Ishikawa (cell line): ENCODE data around the gene GDNF.

Experiments
- CEBPB ChIP-seq: IDR thresholded peaks from 2 replicates; pipeline ENCODE4 v1.6.1; 2012
- CREB1 ChIP-seq: IDR thresholded peaks from 2 replicates; pipeline ENCODE4 v1.6.1; 2012; ENCODE audit warnings: low read depth
- EGR1 ChIP-seq: IDR thresholded peaks from 2 replicates; pipeline ENCODE4 v1.6.1; 2012
- EP300 ChIP-seq: IDR thresholded peaks from 2 replicates; pipeline ENCODE4 v1.6.1; 2012; ENCODE audit warnings: borderline replicate concordance
- FOXM1 ChIP-seq: IDR thresholded peaks from 2 replicates; pipeline ENCODE4 v1.6.1; 2012; ENCODE audit warnings: low read depth, borderline replicate concordance
- MAX ChIP-seq: IDR thresholded peaks from 2 replicates; pipeline ENCODE4 v1.6.1; 2012
- NFIC ChIP-seq: IDR thresholded peaks from 2 replicates; pipeline ENCODE4 v1.6.1; 2012
- RAD21 ChIP-seq: IDR thresholded peaks from 2 replicates; pipeline ENCODE4 v1.6.1; 2012; ENCODE audit warnings: low read depth
- REST ChIP-seq: IDR thresholded peaks from 2 replicates; pipeline ENCODE4 v1.6.1; 2012; ENCODE audit warnings: low read depth, mild to moderate bottlenecking
- TAF1 ChIP-seq: IDR thresholded peaks from 2 replicates; pipeline ENCODE4 v1.6.1; 2012; ENCODE audit warnings: low read depth, mild to moderate bottlenecking
- TCF12 ChIP-seq: IDR thresholded peaks from 2 replicates; pipeline ENCODE4 v1.6.1; 2012; ENCODE audit warnings: low read depth
- TEAD4 ChIP-seq: IDR thresholded peaks from 2 replicates; pipeline ENCODE4 v1.6.1; 2012
- USF1 ChIP-seq: IDR thresholded peaks from 2 replicates; pipeline ENCODE4 v1.6.1; 2012
- YY1 ChIP-seq: IDR thresholded peaks from 2 replicates; pipeline ENCODE4 v1.6.1; 2012; ENCODE audit warnings: low read depth
- ZBTB7A ChIP-seq: IDR thresholded peaks from 2 replicates; pipeline ENCODE4 v1.6.1; 2012; ENCODE audit warnings: low read depth

Gene GDNF

GRCh38 chr5:37807621-37808301, 32.1 kb downstream of the GDNF start:
- TF ChIP-seq EP300, result no peak
- no peak for TF ChIP-seq TEAD4
- no peak for TF ChIP-seq FOXM1
- TF ChIP-seq CEBPB, result no peak
- TF ChIP-seq CREB1, result no peak
- TF ChIP-seq REST, result no peak
- no peak for TF ChIP-seq RAD21
- no peak for TF ChIP-seq YY1
- TF ChIP-seq USF1, result no peak
- TF ChIP-seq TAF1, result no peak
- no peak for TF ChIP-seq NFIC
- no peak for TF ChIP-seq TCF12
- no peak for TF ChIP-seq EGR1
- no peak for TF ChIP-seq ZBTB7A
- no peak for TF ChIP-seq MAX

- TF ChIP-seq CEBPB, result no peak
- TF ChIP-seq CREB1, result no peak
These were observed 32.8 kb downstream of the GDNF start for GRCh38 chr5:37807015-37807414.

- TF ChIP-seq YY1 (no peak), CEBPB (no peak), TEAD4 (no peak), TCF12 (no peak), EGR1 (no peak)
These were observed 33.4 kb downstream of the GDNF start for GRCh38 chr5:37806476-37806875.

GRCh38 chr5:37806016-37806415, 33.8 kb downstream of the GDNF start:
- TF ChIP-seq CEBPB (no peak), EGR1 (no peak), RAD21 (no peak), CREB1 (no peak), TCF12 (no peak), YY1 (no peak), REST (no peak), TEAD4 (no peak), ZBTB7A (no peak)

GRCh38 chr5:37804401-37804800, 35.4 kb downstream of the GDNF start:
- TF ChIP-seq CREB1 (no peak), EP300 (no peak), ZBTB7A (no peak), TCF12 (no peak), EGR1 (no peak), CEBPB (no peak), MAX (no peak), FOXM1 (no peak), YY1 (no peak), NFIC (no peak)

- no peak for TF ChIP-seq USF1
These were observed 36.4 kb downstream of the GDNF start for GRCh38 chr5:37803487-37803886.

GRCh38 chr5:37801521-37801920, 38.3 kb downstream of the GDNF start:
- TF ChIP-seq MAX (no peak), CEBPB (no peak), RAD21 (no peak), USF1 (no peak), TEAD4 (no peak), ZBTB7A (no peak), YY1 (no peak), TCF12 (no peak), TAF1 (no peak), EGR1 (no peak), FOXM1 (no peak), EP300 (no peak), REST (no peak), CREB1 (no peak), NFIC (no peak)
